ENCODE results near the gene KRTAP10-6. TPM values are rescaled to one million over a fixed set of nuclear protein-coding genes. Genes with fewer than 3 reads are reported as not detected.
"Not testable (repeated sequence)": the region's sequence is repeated elsewhere in the genome, so short reads cannot be mapped to it uniquely, and the experiment has no call there.

KRTAP10-6 gene
- total RNA-seq, 1 experiment from 2014 or later = not detected

DNA sequence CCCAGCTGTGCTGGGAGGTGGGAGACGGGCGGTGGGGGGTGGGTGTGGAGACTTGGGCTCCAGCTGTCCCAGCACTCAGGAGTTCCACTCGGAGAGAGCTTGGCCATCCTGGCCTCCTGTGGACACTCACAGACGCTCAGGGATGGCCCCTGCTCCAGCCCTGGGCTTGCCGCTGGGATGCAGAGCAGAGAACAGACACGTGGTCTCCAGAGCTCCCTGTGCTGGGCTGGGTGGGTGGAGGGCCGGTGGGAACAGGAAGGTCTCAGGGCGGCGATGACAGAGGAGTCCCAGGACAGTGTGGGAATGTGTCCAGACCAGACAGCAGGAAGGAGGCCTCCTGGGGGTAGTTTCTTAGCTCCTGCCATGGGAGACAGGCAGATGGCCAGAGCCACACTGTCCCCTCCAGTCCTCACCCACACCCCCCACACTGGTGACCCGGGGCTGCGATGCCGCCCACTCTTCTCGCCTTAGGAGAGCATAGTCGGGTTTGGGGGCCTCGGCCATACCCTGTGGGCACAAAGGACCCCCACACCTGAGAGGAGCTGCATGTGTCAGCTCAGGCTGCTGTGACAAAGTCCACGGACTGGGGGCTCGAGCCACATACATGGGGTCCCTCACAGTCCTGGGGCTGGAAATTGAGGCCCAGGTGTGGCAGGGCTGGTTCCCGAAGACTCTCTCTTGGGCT is 36.5 kb upstream of the KRTAP10-6 start:
- CTCF ChIA-PET = no interaction called here
- no peak overlapping the region for H2AFZ ChIP-seq (ENCODE audit: low read depth, low read length, poor library complexity, severe bottlenecking)
- ATAC-seq = no peak

DNA sequence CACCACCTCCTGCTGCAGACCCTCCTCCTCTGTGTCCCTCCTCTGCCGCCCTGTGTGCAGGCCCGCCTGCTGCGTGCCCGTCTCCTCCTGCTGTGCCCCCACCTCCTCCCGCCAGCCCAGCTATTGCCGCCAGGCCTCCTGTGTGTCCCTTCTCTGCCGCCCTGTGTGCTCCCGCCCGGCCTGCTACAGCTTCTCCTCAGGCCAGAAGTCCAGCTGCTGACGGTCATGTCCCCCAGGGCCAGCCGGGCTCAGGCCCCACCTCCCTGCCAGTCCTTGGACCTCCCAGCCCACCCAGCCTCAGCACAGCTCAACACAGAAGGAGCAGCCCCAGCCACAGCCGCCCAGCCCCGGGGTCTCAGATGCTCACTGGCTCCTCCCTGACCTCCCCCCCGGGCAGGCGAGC is 35.5 kb upstream of the KRTAP10-6 start:
- H3K27ac ChIP-seq (ENCODE audit: low read depth, low read length); H3K36me3 ChIP-seq (ENCODE audit: control insufficient read depth in 1 of 2, insufficient read depth in 2 of 2, low read length in 2 of 2); ATAC-seq; H2AFZ ChIP-seq (ENCODE audit: low read depth, low read length, poor library complexity, severe bottlenecking); DNase-seq (ENCODE audit: low read depth, low spot score); intact Hi-C loops (cut with micrococcal nuclease); POLR2A ChIA-PET; H3K4me3 ChIP-seq (replicated peaks in 1 of 2; ENCODE audit: low read depth in 1 of 2, low read length in 2 of 2); H4K20me1 ChIP-seq (ENCODE audit: insufficient read depth); H3K79me2 ChIP-seq (ENCODE audit: insufficient read depth, low read length); H3K9me2 ChIP-seq (ENCODE audit: insufficient read depth); BruUV-seq (replicated peaks); H3K4me2 ChIP-seq (ENCODE audit: low read length); H3K4me1 ChIP-seq (ENCODE audit: control insufficient read depth in 1 of 2, insufficient read depth in 2 of 2, low read length in 2 of 2); H3K27me3 ChIP-seq (ENCODE audit: insufficient read depth, low read length); CTCF ChIA-PET; RAD21 ChIA-PET (ENCODE audit: low non-redundant PET in 1 of 2, low total read pairs in 2 of 2, uncharacterized antibody in 2 of 2, unreplicated experiment in 2 of 2); H3K9ac ChIP-seq (ENCODE audit: low read length): not testable (repeated sequence)
- peaks cover 10 to 22% of the 10 kb centered on the region in 2 experiments; a peak in 3 of 4 replicates for H3K9me3 ChIP-seq (ENCODE audit: control insufficient read depth in 1 of 2, insufficient read depth in 1 of 2, low read depth in 1 of 2, low read length in 2 of 2)

More for the DNA sequence above, 36.5 kb upstream of the KRTAP10-6 start:
- H4K20me1 ChIP-seq (ENCODE audit: insufficient read depth) = no peaks in the 10 kb centered on the region
- H3K9ac ChIP-seq (ENCODE audit: low read length) = no peak overlapping the region
- H3K4me2 ChIP-seq (ENCODE audit: low read length) = no peak overlapping the region
- ChIA-PET RAD21 (ENCODE audit: low non-redundant PET in 1 of 2, low total read pairs in 2 of 2, uncharacterized antibody in 2 of 2, unreplicated experiment in 2 of 2) (no interaction called here), POLR2A (no interaction called here)
- H3K79me2 ChIP-seq (ENCODE audit: insufficient read depth, low read length) = no peaks in the 10 kb centered on the region
- peaks cover 5 to 13% of the 10 kb centered on the region in 2 experiments; a peak in 3 of 4 replicates for H3K9me3 ChIP-seq (ENCODE audit: control insufficient read depth in 1 of 2, insufficient read depth in 1 of 2, low read depth in 1 of 2, low read length in 2 of 2)
- no peak overlapping the region for H3K4me3 ChIP-seq (replicated peaks in 1 of 2; ENCODE audit: low read depth in 1 of 2, low read length in 2 of 2)
- no peak for DNase-seq (ENCODE audit: low read depth, low spot score)
- H3K27me3 ChIP-seq (ENCODE audit: insufficient read depth, low read length) = no peaks in the 10 kb centered on the region
- no peak overlapping the region for H3K27ac ChIP-seq (ENCODE audit: low read depth, low read length)
- no peaks in the 10 kb centered on the region for H3K4me1 ChIP-seq (ENCODE audit: control insufficient read depth in 1 of 2, insufficient read depth in 2 of 2, low read length in 2 of 2)
- no peak for TF ChIP-seq TCF7L2 (IDR thresholded peaks at IDR 0.05; ENCODE audit: borderline replicate concordance, extremely low read depth, insufficient read depth, insufficient read length)
- TF ChIP-seq ZNF274 (IDR thresholded peaks at IDR 0.05; ENCODE audit: low read depth, low read length) = no peak
- TF ChIP-seq SIN3A (IDR thresholded peaks at IDR 0.05; ENCODE audit: low read depth) = no peak
- TF ChIP-seq POLR2AphosphoS5 (IDR thresholded peaks at IDR 0.05; ENCODE audit: low read depth, low read length) = no peak
- TF ChIP-seq RAD21 (IDR thresholded peaks at IDR 0.05; ENCODE audit: low read depth) = no peak
- no peak for TF ChIP-seq CEBPB (IDR thresholded peaks at IDR 0.05; ENCODE audit: low read depth)
- TF ChIP-seq, protein P1, sequence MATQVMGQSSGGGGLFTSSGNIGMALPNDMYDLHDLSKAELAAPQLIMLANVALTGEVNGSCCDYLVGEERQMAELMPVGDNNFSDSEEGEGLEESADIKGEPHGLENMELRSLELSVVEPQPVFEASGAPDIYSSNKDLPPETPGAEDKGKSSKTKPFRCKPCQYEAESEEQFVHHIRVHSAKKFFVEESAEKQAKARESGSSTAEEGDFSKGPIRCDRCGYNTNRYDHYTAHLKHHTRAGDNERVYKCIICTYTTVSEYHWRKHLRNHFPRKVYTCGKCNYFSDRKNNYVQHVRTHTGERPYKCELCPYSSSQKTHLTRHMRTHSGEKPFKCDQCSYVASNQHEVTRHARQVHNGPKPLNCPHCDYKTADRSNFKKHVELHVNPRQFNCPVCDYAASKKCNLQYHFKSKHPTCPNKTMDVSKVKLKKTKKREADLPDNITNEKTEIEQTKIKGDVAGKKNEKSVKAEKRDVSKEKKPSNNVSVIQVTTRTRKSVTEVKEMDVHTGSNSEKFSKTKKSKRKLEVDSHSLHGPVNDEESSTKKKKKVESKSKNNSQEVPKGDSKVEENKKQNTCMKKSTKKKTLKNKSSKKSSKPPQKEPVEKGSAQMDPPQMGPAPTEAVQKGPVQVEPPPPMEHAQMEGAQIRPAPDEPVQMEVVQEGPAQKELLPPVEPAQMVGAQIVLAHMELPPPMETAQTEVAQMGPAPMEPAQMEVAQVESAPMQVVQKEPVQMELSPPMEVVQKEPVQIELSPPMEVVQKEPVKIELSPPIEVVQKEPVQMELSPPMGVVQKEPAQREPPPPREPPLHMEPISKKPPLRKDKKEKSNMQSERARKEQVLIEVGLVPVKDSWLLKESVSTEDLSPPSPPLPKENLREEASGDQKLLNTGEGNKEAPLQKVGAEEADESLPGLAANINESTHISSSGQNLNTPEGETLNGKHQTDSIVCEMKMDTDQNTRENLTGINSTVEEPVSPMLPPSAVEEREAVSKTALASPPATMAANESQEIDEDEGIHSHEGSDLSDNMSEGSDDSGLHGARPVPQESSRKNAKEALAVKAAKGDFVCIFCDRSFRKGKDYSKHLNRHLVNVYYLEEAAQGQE (IDR thresholded peaks at IDR 0.05; ENCODE audit: low read depth) = no peak
- TF ChIP-seq, protein P2, sequence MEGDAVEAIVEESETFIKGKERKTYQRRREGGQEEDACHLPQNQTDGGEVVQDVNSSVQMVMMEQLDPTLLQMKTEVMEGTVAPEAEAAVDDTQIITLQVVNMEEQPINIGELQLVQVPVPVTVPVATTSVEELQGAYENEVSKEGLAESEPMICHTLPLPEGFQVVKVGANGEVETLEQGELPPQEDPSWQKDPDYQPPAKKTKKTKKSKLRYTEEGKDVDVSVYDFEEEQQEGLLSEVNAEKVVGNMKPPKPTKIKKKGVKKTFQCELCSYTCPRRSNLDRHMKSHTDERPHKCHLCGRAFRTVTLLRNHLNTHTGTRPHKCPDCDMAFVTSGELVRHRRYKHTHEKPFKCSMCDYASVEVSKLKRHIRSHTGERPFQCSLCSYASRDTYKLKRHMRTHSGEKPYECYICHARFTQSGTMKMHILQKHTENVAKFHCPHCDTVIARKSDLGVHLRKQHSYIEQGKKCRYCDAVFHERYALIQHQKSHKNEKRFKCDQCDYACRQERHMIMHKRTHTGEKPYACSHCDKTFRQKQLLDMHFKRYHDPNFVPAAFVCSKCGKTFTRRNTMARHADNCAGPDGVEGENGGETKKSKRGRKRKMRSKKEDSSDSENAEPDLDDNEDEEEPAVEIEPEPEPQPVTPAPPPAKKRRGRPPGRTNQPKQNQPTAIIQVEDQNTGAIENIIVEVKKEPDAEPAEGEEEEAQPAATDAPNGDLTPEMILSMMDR (IDR thresholded peaks at IDR 0.05 in 2 of 3, conservative IDR thresholded peaks at IDR 0.05 in 1 of 3; ENCODE audit: borderline replicate concordance in 1 of 3, insufficient read depth in 1 of 3, low read depth in 2 of 3, low read length in 2 of 3) = no peak
- no peak for TF ChIP-seq ELF1 (IDR thresholded peaks at IDR 0.05; ENCODE audit: borderline replicate concordance, low read depth)
- no peak for TF ChIP-seq EGR1 (IDR thresholded peaks at IDR 0.05; ENCODE audit: low read depth)
- no peak for TF ChIP-seq POLR2A (IDR thresholded peaks at IDR 0.05; ENCODE audit: borderline replicate concordance, extremely low read depth, insufficient read depth, insufficient read length)
- no peak for TF ChIP-seq FOSL1 (IDR thresholded peaks at IDR 0.05; ENCODE audit: low read depth)
- TF ChIP-seq SP1 (IDR thresholded peaks at IDR 0.05; ENCODE audit: low read depth) = no peak
- no peaks in the 10 kb centered on the region for H3K36me3 ChIP-seq (ENCODE audit: control insufficient read depth in 1 of 2, insufficient read depth in 2 of 2, low read length in 2 of 2)
- intact Hi-C loops (cut with micrococcal nuclease) = no loop called here
- no TSS peak for BruUV-seq (replicated peaks)
- H3K9me2 ChIP-seq (ENCODE audit: insufficient read depth) = no peaks in the 10 kb centered on the region

Data from HCT116 (cell line).